Raji (cell line): ENCODE data around the gene ANAPC13.

Experiments
- POLR2A ChIP-seq: IDR thresholded peaks from 2 replicates; pipeline ENCODE4 v1.6.1; 2011; ENCODE audit warnings: low read depth, low read length, control low read depth; ENCODE audit not compliant: insufficient read depth

ANAPC13 gene

DNA sequence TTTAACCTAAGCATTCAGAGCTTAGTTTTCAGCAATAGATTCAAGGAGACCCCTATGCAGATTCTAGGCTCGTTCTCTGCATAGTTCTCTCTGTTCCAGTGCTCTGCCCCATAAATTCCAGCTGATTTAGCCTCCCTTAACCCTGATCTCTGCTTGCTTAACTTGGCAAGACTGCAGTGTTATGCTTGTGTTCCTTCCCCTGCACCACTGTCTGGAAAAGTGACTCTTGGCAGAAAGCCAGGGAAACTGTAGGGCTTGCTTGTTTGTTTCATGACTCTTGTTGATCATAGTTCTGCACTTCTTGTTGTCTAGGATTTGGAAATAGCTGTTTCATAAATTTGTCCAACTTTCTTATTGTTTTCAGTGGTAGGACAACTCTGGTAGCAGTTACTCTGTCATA lies 40.1 kb downstream of the ANAPC13 start:
- no peak for TF ChIP-seq POLR2A

DNA sequence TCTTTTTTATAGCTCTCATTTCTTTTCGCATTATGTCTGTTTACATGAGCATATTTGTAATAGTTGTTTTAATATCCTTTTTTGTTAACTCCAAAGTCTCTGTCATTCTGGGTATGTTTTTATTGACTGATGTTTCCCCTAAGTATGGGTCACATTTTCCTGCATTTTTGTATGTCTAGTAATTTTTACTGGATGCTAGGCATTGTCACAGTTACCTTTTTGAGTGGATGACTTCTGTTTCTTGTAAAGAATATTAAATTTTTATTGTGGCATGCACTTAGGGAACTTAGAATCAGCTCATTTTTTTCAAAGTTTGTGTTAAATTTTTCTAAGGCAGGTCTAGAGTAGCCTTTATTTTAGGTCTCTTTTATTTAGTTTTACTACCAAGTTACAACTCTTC lies 40.7 kb downstream of the ANAPC13 start:
- TF ChIP-seq POLR2A, result no peak

DNA sequence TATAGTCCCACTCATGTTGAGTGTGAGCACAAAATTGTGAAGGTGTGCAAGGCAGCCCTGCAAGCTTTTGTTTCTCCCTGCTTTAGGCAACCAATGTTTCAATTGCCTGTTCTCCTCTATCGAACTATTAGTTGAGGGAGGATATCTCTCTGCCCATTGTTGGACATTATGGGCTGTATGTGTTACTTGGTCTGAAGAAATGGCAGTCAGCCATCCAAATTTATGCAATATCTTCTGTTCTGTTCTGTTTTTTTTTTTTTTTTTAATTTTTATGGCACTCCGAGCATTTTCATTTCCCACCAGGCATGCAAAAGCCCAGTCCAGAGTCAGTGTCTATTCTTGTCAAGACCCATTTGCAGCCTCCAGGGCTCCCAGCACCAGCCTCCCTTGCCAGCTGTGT lies 44.0 kb downstream of the ANAPC13 start:
- TF ChIP-seq POLR2A, result no peak

DNA sequence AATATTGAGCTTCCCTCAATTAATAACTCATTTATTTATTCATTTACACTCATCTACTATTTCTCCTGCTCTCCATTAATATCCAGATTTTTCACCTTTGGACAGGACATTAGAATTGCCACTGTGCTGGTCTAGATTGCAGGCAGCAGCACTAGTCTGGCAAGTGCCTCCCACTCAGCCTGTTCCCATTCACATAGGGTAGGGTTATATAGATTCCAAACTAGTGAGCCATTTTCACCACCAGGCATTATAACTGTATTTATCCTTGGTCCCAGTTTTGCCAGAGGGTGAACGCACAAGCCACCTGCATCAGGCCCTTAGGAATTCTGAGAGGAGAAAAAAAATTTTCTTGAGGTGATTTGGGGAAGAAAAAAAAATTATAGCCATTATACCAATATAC lies 44.5 kb downstream of the ANAPC13 start:
- TF ChIP-seq POLR2A, result no peak

DNA sequence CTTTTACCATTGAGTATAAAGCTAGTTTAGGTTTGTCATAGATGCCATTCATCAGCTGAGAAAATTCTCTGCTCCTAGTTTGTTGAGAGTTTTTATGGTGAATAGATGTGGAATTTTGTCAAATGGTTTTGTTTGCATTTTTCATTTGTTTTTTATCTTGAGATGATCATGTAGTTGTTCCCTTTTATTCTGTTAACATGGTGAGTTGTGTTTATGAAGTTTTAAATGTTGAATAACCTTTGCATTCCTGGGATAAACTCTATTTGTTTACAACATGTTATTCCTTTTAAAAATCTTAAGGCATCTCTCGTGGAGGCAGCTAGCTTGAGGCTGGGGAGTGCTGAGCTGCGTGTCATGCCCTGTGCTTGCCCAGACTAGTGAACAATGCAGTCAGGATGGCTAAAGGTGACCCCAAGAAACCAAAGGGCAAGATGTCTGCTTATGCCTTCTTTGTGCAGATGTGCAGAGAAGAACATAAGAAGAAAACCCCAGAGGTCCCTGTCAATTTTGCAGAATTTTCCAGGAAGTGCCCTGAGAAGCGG lies 48.5 kb downstream of the ANAPC13 start:
- TF ChIP-seq POLR2A, result no peak

DNA sequence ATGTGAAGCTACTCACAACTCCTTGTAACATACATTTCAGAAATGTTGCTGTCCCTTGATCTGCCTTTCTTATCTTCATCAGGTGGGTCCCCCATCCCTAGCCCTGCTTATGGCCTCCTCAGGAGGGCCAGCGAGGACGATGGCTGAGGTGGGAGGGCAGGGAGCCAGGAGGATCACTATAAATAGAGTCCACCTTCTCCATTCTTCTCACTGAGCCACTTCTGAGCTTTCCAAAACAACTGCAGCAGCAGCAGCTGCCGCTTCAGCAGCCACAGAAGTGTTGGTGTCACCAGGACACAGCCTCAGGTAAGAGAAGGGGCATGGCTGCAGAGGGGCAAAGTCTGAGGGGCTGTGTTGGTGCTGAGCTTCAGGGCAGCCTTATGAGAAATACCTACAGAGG lies 53.5 kb downstream of the ANAPC13 start:
- no peak for TF ChIP-seq POLR2A

DNA sequence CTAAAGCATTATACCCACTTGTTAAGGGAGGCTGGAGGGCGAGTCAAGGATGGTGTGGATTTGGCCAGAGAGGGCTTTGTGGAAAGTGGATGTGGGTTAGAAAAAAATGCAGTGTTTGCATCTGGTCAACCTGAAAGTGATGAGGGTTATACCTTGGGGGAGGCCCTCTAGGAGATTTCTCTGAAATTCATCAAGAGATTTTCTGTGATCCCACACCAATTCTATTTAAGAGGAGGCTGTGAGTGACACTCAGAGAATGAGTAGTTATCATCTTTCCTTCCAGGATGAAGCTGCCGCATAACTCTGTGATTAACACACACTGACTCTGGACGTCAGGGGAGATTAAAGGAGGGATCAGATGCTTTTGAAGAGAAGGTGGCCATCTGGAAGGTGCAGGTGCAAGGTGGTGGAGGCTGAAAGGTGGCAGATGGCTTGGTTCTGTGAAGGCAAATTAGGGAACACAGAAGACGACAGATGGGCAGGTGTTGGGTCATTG lies 54.8 kb downstream of the ANAPC13 start:
- TF ChIP-seq POLR2A, result no peak

DNA sequence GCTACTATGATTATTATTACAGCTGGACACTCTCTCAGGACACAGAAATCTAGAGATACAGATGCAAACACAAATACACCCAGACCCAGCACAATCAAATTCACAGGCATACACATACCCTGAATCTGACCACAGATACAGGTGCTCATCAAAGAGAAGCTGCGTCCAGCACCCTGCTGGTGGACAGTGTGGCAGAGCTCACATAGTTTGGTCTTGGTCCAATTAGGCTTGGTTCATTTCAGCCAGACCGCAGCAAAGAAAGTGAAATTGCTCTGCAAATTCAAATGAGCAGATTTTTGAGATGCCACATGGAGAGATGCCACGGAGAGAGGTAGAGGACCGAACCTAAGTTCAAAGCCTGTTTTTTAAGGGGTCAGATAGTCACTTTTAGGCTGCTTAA lies 55.6 kb downstream of the ANAPC13 start:
- TF ChIP-seq POLR2A, result no peak

DNA sequence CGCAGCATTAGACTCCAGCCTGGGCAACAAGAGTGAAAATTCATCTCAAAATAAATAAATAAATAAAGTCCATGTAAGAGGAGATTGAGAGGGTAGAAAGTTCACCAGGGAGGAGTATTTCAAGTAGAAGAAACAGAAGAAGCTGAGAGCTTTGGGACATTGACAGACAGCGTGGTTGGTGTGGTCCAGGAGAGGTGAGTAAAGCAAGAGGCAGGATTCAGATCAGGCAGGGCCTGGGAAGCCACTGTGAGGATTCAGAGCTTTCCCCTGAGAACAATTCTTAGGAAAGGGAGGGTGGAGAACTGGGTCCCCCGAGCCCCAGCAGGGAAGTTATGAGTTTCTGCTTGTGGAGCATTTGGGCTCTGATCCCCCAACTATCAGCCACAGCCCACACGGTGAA lies 57.4 kb downstream of the ANAPC13 start:
- TF ChIP-seq POLR2A, result no peak
